ENCODE data around the gene OCEL1.
A peak's percentile ranks its signal among the peaks of the same experiment; 100 is the strongest.

OCEL1 gene

DNA sequence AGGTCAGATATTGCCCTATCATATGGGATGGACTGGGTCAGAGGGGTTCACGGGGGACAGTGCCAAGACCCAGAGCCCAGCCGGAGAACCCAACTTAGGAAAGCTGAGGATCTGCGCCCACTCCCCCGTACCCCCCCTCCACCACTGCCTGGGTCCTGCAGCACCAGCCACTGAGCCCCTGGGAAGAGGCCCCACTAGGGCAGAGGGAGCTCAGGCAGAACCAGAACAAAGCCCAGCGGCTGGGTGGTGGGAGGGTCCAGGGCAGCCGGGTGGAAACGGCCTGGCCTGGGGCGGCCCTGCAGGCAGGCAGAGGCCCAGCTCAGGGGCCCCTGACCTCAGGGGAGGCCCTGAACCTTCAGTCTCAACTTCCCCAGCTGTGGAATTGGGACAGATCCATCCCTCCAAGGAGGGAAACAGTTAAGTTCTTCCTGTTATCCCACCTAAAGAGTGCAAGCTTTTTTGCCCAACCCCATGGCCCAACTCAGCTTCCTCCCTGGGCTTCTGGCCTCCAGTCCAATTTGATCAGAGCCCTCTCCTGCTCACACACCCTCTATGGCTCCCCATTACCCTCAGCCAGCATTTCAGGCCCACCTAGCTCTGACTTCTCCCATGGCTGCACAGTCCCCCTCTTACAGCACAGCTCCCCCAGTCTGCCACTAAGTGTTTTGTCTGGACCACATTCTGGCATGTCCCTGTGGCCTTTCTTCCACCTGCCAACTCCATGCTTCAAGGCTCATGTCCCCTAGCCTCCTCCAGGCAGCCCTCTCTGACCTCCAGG is 16.6 kb downstream of the OCEL1 start:
- no peak for DNase-seq

DNA sequence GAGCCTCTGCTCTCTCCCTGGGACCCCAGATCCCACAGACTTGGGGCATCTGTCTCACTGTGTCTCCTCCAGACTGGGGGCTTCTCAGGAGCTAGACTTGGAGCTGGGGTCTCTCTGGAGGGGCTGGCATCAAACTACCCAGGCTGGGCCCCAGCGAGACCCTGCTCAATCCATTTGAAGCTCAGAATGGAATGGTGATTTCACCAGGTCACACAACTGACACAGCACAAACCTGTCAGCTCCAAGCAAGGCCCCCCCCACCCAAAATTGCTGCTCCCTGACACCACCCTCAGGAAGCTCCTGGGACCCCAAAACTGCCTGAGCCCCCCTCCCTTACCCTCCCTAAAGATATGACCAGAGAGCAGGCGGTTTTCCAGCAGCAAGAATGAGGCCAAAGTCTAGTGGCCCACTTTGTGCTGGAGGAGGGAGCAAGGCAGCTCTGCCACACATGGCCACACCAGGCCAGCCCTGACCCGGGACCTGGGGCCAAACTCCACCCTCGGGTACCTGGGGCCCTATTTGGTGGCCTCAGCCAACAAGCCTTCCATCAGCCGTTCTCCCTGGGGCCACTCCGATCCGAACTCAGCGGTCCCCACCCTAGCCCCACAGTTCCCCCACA is 17.3 kb downstream of the OCEL1 start:
- DNase-seq, result no peak

DNA sequence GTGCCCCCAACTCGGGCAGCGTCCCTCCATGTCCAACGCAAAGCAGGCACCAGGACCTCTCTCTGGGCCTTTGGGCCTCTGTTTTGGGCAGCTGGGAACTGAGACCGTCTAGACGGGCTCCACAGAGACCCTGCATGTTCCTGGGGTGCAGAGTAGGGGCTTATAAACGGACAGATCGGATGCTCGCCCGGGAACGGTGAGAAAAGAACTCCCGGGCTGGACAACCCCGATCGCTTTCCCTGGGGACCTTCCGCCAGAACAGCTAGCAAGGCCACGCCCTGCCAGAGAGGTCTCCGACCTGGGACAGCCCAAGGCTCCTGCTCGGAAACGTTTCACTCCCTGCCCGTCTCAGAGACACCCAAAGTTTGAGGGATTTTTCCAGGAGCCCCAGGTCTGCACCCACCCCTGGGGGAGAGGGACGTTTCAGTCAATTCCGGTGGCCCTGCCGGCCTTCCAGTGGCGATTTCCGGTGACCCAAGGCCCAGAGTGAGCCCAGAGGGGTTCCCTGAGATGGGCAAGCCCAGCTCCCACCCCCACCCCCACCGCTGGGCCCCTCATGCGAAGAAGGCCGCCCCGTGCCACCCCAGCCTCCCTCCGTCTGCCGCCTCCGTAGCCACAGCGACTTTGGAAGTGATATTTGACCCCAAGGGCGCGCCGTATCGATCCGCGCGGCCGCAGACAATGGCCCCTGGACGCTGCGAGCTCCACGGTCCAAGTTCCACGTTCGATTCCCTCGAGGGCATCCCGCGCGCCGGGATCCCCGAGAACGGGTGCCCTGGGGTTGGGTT is 18.0 kb downstream of the OCEL1 start:
- DNase-seq, result no peak

DNA sequence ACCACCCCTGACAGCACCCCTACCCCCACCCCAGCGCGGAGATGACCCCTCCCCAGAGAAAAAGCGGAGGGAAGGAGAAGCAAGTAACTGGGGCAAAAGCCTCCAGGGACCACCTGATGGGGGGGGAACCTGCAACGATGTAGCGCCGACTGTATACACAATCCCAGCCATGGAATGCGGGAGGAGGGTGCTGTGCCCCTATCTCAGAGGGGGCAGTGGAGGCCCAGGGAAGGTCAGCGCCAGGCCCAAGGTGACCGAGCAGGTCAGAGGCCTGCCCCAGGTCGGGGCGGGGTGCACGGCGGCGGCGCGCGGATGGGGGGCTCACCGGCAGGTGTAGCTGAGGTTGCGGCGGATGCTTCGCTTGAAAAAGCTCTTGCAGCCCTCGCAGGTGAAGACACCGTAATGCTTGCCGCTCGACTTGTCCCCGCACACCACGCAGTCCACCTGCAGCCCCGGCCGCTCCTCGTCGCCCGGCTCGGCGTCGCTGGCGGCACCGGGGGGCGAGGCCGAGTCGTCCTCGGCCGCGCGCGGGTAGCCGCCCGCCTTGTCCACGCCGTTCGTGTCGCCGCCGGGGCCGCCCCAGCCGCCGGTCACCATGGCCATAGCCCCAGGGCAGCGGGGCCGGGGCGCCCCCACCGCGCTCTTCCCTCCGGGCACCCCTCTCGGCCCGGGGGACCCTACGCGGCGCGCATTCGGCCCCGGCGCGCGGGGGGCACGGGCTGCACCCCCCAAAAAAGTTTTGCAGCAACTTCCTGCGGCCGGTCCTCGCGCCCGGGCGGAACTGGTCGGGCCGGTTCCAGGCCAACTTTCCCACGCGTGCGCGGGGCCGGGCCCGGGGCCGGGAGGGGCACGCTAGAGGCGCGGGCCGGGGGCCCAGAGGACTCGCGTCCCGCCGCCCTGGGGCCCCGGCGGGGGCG is 18.9 kb downstream of the OCEL1 start:
- DNase-seq, result no peak

DNA sequence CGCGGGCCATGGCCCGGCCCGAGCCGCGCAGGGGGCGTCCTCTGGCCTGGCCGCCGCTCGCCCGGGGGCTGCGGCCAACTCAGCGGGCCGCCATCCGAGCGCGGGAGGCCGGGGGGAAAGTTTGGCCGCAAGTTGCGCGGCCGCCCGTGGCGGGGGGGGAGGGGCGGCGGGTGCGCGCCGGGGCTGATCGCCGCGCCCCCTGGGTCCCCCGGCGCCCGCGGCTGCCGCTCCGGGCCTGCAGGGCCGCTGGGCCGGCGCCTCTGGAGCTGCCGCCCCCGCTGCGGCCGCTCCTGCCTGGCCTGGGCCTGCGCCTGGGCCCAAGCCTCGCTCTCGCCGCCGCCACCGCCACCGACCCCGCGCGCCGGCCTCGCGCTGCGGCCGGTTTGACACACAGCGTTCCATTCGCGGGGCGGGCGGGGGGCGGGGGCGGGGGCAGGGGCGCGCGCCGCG is 19.5 kb downstream of the OCEL1 start, which contains the start of gene NR2F6:
Gene NR2F6 (minus strand): TSS at position 385 of the 450 bp plus-strand sequence. CDS start 699 bp downstream, outside the sequence.
- DNase-seq, result no peak

DNA sequence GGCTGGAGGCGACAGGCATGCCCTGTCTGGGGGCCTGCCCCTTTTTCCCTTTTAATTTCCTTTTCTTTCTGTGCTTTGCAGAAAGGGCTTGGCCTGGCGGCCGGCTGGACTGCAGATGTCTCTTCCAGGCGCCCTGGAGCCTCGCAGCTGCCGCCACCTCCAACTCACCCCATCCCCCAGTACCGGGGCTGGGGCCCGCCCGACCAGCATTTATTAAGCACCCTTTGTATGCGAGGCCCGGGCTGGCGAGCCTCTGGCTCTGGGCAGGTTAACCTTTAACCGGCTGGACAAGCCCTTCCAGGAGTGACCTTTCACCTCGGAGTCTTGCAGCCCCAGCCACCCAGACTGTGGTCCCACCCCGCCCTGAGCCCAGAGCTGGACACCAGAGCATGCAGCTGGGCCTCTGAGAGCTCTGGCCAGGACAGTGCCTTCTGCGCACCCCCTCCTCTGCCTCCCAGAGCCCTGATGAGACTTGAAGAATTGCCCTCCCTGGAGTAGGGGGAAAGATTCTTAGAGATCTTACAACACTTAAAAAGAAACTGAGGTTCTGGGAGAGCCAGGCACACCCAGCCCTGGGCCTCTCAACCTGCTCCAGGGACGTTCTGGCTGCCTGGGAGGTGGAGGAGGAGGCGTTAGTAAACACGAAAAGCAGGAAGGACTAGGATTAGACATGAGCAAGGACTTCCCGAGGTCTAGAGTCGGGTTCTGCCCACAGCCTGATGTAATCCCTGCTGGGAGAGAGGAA is 20.8 kb downstream of the OCEL1 start:
- no peak for DNase-seq

DNA sequence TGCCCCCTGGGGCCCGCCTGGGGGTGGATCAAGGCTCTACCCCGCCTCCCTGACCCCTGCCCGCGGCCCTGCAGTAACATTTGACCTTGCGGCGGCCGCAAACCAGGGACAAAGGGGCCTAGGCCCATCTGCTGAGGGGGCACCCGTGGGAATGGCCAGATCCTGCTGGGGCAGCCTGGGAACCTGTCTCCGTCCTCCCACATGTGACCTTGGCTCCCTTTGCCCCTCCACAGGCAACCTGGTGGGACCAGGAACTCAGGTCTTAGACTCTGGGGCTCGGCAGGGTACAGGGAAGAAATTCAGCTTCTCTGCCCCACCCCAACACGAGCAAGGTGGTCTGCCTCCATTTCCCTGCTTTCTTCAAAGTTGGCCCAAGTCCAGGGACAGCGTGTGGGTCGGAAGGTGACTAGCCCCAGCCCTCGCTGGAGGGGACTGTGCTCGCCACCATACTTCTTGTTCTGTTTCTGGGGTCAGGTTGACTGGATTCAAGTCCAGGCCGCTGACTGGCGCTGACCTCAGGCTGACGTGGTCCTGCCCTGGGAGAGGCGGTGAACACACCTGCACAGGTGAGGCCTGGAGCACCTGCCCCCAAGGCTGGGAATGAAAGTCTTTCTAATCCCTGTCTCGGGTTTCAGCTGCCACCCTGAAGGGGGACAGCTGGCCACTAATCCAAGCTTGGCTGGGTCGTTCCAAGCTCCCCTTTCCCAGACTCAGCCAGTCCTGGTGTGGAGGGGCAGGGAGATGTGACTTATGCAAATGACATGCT is 22.2 kb downstream of the OCEL1 start:
- no peak for DNase-seq

DNA sequence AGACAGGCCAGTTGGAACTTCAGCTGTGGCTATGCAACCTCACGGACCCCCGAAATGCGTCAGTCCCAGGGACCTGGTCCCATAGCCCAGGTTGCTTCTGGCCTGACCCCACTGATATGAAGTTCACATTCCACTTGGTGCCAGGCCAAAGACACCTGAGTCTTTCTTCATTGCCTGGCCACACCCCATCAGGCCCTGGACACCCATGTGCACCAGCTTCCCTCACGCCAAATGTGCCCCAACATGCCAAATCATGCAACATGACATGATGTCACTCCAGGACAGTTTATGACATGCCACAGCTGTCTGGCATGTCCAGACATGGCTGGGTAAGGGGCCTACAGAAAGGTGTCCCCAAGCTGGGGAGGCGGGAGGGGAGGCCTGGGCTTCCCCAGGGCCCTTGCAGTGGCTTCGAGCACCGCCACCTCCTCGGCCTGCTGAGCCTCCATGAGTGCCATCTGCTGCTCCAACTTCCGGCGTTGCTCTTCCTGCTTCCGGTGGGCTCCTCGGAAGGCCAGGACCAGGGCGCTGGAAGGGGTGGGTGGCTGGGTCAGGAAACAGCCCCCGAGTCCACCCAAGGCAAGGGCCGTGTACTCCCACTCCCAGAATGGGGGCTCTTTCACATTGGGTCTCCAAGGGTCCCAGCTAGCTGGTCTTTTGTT is 24.0 kb downstream of the OCEL1 start:
- no peak for DNase-seq

DNA sequence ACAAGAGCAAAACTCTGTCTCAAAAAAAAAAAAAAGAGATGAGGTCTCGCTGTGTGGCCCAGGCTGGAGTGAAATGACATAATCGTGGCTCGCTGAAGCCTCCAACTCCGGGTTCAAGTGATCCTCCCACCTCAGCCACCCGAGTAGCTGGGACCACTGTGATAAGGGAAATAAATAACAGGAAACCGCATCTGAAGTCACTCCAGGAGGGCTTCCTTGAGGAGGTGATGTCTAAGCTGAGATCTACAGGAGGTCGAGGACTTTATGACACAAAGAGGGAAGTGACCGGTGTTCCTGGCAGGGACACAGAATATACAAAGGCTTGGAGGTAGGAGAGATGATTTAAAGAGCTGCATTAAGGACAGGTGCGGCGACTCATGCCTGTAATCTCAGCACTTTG is 28.6 kb downstream of the OCEL1 start:
- no peak for DNase-seq

DNA sequence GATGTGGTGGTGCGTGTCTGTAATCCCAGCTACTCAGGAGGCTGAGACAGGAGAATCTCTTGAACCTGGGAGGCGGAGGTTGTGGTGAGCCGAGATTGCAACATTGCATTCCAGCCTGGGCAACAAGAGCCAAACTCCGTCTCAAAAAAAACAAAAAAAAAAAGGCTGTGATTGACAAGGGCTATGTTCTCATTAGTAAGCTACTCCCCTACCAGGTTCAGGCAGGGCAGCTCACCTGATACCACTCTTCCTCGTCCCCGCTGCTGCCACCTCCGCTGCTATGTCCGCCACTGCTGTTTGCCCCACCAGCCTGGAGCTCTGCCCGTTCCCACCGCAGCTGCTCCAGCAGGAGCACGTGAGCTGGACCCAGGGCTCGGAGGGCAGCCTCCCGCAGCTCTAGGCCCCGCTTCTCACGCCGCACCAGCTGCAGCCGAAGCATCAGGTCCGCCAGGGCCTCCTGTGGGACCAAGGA is 29.2 kb downstream of the OCEL1 start:
- DNase-seq, result no peak

DNA sequence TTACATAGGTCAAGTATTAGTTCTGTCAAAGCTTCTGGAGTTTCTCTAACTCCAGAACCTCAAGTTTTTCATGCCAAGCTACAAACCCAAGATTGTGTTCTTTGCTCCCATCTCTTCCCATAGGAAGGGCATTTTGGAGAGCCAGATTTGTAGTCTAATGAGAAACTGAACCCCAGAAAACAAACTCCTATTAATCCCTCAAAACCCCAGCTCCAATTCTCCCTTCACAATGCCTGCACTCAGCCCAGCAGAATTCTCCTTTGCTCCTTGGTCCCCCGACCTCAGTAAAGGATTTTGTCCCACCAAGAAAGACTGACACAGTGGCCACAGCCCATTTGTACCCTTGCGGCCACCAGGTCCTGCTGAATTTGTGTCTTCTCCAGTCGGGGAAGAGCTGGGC is 30.1 kb downstream of the OCEL1 start:
- no peak for DNase-seq

DNA sequence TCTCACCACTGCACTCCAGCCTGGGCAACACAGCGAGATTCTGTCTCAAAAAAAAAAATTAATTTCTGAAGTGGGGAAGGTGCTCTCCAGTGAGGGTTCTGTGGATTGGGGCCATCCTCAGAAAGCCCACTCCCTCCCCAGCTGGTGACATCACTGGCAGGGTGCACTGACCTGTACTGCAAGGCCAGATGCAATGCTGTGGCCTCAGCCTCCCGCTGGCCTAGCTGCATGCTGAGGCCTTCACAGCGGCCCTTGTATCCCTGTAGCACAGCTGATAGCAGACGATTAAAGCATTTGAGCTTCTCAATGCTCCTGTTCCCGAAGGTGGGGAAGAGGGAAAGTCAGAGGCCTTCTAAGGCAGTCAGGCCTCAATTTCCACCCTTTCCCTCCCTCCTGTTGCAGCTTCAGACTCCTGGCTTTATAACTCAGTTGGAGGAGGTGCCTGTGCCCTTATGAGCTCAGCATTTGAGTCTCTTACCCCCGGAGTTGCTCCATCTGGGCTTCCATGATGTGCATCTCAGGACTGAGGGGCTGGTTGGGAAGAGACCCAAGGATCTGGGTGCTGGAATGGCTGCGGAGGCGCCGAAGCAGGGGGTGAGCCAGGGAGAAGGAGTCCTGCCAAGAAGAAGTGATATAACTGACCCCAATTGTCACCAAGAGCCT is 33.2 kb downstream of the OCEL1 start:
- no peak for DNase-seq

DNA sequence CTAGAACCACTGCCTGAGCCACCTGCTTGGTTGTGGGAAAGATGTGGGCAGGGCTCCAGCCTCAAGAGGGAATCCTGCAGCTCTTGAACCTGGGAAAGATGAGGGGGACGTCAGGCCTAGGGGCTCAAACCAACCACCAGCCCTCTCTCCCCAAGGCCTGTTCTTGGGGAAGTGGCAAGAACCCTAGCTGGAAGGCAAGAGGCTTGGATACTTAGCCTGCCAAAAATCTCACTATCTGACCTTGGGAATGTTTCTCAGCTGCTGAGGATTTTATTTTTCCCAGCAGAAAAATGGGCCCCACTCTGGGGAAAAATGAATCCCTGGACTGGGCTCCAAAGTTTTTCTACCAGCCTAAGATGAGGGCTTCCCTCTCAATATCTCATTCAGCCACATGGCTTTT is 33.9 kb downstream of the OCEL1 start:
- no peak for DNase-seq

DNA sequence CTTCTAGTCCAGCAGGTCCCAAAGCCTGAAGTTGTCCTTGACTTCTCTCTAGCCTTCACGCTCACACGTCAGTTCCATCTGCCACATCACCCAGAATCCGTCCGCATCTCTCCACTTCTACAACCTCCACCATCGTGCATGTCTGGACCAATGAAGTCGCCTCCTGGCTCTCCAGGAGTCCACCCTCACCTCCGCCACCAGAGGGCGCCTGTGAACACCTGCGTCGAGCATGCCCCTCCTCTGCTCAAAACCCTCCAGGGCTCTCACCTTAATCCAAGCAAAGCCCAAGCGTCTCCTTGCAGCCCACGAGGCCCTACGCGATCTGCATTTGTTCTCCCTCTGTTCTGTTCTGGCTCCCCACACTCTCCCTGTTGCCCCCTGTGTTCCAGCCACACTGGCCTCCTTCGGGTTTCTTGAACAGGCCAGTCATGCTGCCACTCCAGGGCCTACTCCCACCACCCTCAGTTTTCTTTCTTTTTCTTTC is 34.9 kb downstream of the OCEL1 start:
- peak; percentile 92 for DNase-seq

DNA sequence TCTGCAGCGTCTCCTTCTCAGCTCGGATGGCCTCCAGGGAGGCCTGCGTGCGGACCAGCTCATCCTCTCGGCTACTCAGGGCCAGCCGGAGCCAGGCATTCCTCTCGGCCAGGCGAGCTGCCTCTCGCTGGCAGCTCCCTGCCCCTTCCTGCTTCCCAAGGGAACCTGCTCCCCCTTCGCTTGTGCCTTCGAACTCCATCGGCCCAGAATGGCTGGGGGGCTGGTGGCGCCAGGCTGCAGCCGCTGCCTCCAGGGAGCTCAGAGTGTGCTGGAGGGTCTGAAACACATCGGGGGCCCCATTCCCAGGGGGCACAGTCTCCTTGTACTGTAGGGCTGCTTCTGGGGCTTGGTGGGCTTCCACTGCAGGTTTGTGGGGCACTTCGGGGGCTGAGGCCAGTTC is 36.5 kb downstream of the OCEL1 start:
- no peak for DNase-seq

DNA sequence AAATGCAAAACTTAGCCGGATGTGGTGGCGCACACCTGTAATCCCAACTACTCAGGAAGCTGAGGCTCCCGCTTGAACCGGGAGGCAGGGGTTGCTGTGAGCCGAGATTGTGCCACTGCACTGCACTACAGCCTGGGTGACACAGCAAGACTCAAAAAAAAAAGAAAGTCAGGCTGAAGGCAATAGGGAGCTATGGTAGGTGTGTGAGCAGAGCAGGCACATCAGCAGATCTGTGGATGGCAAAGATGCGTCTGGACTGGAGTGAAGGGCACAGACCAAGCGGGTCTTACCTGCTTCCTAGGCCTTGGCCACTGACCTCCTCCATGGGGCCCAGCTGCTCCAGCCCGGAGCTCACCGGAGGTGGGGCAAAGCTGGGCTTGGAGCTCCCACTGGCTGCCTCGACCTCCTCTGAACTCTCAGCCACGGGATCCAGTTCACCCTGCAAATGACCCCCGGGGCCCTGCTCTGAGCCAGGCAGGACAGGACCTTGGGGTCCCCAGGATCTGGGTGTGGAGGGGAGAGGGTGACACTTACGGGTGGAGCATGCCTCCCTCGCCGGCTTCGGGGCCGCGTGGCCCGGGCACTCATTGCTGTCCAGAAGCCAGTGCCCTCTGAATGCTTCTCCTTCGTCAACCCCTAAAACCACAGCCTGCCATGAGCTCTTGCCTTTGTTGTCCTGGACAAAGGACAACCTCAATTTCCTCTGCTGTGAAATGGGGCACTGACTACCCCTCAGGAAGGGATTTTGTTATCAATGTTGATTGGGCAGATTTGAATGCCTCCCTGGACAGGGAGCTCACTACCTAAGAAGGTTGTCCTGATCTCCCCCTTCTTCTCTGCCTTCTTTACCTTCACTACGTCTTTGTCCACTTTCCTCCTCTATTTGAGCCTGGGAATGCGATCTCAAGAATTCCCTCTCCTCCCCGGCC is 38.0 kb downstream of the OCEL1 start:
- no peak for DNase-seq

DNA sequence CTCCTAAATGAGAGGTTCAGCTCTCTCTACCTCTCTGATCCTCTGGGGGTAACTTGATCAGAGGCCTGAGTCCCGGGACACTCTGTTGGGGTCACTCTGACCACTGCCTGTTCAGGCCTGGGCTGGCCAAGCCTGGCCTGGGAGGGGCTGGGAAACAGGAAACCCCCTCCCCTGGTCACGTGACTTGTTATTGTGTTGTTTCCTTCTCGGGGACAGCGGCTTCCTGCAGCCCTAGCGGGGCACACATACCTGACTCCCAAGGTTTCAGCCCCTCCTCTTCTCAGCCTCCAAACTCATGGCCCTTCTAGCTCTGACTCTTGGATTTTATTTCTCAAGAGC is 38.6 kb downstream of the OCEL1 start, which contains the start of gene USHBP1:
Gene USHBP1 (minus strand): TSS at position 105 of the 339 bp plus-strand sequence. CDS start 446 bp downstream, outside the sequence.
- no peak for DNase-seq

DNA sequence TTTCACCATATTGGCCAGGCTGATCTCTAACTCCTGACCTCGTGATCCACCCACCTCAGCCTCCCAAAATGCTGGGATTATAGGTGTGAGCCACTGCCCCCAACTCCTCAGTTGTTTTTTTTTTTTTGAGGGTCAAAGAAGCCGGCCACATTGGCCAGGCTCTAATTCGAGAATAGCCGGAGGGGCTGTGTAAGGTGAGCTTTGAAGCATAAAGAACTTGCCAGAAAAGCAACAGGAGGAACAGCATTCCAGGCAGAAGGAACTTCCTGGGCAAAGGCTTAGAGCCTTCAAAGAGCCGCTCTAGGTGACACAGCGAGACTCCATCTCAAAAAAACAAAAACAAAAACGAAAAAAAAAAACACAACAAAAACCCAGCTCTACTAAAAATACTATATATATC is 40.0 kb downstream of the OCEL1 start:
- no peak for DNase-seq
